ENCODE results near the gene NRP1.

The NRP1 gene

DNA sequence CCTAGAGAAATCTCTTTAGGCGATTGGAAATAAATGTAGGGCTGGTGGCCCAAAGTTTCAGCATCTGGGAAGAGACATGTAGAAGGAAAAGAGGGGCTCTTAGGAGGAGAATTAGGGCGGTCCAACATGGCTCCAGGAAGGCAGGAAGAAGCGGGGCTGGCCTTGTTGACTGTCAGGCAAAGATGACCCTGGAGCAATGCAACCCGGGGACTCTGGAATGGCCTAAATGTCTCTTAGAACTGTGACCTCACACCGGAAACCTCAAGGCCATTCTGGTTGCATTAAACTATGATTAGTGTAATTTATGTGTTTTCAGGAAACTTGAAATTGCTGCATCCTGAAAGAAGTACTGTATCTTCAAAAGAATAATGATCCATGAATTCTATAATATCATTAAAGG is 66.8 kb downstream of the NRP1 start:
- in situ Hi-C loops (cut with MboI; ENCODE audit: low sequenced_read_pairs), result no loop called here

DNA sequence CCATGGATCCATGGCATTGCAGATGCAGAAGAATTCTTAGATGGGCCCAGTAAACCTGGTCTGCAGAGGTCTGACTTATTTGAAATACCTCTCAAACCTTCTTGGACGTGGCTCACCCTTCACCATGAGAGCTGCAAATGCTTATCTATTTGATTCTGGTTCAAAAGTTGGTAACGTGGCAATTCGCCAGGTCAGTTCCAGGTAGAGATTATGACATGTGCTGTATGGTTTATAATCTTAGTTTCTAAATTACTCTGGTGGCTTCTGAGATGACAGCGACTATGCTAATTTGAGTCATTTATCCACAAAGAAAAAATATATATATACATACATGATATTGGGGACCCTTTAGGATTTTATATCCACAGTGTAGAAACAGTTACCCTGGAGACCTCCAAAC is 68.8 kb downstream of the NRP1 start:
- in situ Hi-C loops (cut with MboI; ENCODE audit: low sequenced_read_pairs), result no loop called here

DNA sequence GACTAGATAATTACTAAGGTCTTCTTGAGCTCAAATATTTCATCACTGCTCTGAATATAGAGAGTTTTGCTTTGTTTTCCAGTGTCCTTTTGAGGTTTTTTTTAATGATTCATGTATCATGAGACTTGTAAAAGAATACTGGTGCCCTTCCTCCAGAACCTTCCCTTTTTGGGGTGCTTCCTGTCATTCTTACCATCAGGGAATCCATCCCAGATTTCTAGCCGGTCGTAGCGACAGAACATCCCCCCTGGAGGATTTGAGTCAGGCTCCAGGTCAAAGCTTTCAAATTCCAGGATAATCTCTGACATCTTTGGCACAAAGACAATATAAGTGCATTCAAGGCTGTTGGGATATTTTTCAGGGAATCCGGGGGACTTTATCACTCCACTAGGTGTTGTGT is 71.0 kb downstream of the NRP1 start:
- in situ Hi-C loops (cut with MboI; ENCODE audit: low sequenced_read_pairs), result no loop called here

DNA sequence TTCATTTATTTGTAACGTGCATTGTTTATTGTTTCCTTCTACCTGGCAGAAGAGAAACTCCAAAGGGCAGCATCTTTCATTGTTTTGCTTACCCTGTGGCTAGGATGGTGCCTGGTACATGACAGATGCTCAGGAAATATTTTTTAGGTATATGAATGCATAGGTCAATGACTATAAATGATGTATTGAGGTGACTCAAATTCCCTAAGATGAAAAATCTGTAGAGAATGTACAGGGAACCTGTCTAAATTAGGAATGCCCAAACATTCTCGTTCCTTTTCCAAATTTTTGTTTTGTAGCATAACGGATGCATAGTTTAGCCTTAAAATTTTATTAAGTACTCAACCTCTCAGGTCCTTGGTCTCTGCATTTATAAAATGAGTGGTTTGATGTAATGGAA is 71.6 kb downstream of the NRP1 start:
- in situ Hi-C loops (cut with MboI; ENCODE audit: low sequenced_read_pairs), result no loop called here

DNA sequence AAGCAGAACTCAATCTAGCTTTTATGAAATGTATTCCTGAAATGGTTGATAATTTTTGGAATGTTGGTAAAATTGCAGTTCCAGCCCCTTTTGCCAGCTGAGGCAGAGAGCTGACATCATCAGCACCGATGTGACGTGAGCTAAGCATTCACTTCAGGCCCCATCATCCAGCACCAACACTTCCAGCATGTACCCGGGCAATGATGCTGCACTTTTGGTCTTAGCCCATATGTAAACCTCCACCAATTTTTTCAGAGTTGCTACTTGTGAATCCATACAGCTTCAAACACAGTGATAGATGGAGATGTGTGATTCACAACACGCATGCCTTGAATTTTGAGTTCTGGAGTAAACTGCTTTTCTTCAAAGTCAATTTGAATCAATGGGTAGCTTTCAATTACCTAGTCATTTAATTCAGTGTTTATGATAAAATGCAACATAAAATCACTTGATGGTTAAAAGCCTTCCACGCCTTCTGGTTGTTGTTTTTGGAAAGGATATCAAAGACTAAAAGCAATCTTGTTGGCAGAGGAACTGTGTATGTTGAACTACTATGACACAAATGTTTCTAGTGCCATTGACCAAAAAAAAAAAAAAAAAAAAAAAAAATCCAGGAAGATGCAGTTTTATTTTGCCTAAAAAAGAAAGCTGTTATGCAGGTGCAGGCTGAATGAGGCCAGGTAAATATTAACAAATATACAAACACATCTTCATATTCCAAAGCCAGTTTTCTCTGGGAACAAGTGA is 73.9 kb downstream of the NRP1 start:
- in situ Hi-C loops (cut with MboI; ENCODE audit: low sequenced_read_pairs), result no loop called here

DNA sequence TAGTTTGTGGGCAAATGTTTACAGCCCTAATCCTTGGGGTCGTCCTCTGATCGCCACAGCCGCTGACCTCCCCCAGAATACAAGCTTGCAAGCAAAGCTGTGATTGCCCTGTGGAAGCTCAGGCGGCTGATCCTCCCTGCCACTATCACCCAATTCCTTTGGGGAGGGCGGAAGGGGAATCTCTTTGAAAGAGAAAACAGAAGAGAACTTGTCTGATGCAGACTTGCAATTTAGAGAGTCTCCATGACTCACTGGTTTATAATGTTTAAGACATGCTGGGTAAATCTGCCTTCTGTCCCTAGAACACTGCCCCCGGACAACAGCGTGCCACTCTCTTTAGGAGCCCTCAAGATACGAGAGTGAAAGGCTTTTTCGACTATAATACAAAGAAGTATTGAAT is 75.5 kb downstream of the NRP1 start:
- in situ Hi-C loops (cut with MboI; ENCODE audit: low sequenced_read_pairs), result no loop called here

DNA sequence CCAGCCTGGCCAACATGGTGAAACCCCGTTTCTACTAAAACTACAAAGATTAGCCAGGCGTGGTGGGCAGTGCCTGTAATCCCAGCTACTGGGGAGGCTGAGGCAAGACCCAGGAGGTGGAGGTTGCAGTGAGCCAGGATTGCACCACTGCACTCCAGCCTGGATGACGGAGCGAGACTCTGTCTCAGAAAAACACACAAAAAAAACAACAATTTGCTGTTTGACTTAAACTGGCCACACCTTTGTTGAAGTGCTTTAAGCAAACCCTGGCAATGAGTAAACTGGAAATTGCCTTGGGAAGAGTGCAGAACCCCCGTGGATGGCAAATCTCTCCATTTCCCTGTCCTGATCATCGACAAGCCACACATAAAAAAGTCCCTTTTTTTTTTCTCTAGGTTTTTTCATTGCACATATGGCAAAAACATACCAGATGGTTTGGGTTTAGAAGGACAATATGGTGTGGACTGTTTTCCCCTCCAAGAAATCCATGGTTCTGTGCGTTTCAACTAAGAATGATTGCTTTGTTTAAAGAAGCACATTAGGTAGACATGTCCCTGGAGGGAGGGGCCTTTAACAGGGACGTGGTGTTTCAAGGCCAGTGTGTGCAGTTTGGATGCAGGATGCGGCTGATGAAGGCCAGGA is 76.9 kb downstream of the NRP1 start:
- in situ Hi-C loops (cut with MboI; ENCODE audit: low sequenced_read_pairs), result no loop called here

DNA sequence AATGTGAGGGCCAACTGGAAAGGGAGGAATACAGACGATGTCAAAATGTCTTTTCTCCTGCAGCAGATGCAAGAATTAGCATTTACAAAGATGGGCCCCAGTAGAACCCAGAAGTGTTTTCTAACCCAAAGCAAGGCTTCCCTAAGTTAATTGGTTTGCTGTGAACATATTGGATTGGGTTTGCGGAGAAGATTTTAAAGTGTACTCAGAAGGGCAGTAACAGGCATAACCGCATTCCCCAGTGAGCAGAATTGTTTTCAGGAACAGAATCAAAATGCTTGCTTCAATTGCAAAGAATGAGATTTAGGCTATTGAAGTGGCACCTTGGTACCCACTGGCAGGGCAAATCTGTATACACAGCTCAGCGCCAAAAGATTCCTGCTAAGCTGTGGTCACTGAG is 78.0 kb downstream of the NRP1 start:
- in situ Hi-C loops (cut with MboI; ENCODE audit: low sequenced_read_pairs), result no loop called here

DNA sequence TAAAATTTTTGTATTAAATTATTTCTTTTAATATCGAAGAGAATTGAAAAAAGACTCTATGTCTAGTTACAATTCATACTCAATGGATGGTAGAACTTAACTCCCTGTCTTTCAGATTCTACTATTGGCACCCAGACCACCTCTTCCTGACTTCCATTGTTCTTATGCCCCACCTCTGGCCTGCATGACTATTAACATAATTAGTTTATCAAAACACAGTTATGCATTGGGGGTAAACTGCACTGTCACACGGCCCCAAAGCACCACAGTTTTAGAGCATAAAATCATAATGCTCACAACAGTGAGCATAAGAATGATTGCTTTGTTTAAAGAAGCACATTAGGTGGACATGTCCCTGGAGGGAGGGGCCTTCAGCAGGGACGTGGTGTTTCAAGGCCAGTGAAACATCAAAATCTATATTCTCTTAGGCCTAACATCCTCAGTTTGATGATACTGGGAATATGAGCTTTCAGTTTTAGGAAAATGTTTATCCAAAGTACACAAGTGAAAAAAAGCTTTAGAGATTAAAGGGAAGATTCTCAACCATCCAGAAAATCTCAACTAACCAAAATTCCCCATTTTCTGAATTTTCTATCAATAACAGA is 79.8 kb downstream of the NRP1 start:
- in situ Hi-C loops (cut with MboI; ENCODE audit: low sequenced_read_pairs), result no loop called here

DNA sequence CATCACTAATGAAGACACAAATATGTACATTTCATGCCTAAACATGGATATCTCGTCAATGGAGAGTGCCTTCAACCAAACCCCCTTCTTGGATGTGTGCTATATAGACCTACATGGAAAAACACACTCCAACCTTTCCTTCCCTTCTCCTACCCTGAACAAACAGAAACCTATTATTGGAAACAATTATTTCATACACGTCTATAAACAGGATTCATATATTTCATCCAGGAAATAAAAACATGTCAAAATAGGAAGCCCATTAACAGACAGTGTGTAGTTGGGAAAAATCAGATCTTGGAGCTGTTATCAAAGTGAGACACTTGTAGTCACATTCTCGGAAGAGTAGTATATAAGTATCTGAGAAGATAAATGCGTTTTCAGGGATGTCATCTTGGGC is 81.1 kb downstream of the NRP1 start:
- in situ Hi-C loops (cut with MboI; ENCODE audit: low sequenced_read_pairs), result no loop called here

DNA sequence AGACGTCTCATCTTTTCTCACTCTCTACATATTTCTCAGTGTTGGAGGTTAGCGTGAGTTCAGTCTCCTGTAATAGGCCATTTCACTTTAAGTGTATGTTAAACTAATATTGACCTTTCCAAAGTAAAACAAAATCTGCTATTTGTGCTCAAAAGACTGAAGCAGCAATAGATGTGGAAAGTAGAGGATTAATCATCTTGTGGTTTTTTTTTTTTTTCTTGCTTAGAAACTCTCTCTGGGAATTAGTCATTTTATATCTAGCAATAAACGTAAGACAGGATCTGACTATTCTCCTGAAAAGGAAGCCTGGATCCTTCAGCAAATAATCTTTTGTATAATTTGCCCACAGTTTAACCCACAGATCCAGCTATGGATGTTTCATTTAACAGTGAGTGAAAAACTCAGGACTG is 81.7 kb downstream of the NRP1 start:
- in situ Hi-C loops (cut with MboI; ENCODE audit: low sequenced_read_pairs), result no loop called here

DNA sequence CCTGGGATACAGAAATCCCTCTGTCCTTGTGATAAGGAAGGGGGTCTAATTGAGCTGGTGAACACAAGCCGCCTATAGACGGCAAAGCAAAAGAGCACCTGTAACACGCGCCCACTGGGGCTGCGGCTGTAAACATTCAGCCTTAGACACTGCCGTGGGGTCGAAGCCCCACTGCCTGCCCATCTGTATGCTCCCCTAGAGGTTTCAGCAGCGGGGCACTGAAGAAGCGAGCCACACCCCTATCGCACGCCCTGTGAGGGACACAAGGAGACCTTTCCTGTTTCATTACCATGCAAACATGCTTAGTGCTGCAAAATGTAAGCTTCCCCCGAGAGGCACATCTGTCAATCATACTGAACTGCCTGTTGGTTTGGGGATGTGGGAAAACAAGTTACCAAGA is 82.1 kb downstream of the NRP1 start:
- in situ Hi-C loops (cut with MboI; ENCODE audit: low sequenced_read_pairs), result no loop called here

DNA sequence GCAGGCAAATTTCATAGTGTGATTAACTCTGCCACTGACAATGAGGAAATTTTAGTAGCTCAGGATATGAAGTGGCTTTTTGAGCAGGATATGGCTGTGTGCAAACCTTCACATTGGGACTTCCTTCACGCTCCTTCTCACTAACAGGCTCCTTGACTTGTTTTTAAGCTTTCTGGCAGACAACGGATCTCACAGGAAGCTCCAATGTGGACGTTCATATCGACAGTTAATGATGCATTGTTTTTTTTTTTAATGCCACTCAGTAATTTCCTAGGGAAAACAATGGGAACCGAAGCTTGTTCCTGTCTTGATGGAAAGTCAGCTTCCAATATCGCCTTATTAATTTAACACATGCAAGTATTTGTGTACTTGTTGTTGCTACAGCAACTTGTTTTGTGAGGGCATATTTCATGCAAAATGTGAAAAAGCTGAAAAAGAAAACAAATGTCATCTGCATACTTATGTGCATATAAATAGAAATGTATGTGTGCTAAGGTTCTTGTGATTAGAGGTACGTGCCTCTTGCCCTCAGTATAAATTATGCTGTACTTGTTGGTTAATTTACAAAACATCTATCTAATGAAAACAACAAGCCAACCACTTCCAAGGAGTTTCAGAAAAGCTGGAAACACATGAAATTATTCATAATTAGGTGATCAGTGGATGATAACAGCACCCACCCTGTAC is 84.7 kb downstream of the NRP1 start:
- in situ Hi-C loops (cut with MboI; ENCODE audit: low sequenced_read_pairs), result no loop called here

DNA sequence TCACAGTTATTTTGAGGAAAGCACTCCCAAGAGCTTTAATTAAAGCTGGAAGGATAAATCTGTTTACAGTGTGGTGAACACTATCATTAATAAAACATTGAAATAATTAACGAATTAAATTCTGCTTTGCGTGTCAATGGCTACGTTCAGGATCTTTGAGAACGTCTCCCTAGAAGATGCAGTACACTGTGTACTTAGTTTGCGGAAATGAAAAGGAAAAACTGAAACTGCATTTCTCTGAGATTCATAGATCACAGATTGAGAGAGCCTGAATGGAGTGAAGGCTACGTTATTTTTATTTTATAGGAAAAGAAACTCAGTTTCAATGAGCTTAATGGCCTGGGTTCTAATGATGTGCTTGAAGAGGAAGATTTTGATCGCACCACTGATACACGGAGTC is 85.3 kb downstream of the NRP1 start:
- in situ Hi-C loops (cut with MboI; ENCODE audit: low sequenced_read_pairs), result no loop called here

DNA sequence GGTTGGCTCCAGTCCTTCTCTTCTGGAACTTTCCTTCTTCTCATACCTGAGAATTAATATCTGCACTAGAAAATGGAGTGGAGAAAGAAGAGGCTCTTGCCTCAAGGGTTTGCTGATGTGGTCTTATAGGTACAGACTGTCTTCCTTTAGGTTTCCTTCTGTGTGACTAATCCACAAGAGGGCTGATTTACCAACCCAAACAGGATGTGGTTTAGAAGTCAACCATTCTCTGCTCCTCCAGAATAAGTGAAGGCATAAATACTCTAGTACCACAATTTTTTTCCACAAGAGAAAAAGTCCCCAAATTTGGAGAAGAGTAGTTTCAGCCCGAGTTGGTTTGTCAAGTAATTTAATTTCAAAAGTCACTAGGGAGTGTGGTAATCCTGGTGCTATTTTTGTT is 85.8 kb downstream of the NRP1 start:
- in situ Hi-C loops (cut with MboI; ENCODE audit: low sequenced_read_pairs), result no loop called here

DNA sequence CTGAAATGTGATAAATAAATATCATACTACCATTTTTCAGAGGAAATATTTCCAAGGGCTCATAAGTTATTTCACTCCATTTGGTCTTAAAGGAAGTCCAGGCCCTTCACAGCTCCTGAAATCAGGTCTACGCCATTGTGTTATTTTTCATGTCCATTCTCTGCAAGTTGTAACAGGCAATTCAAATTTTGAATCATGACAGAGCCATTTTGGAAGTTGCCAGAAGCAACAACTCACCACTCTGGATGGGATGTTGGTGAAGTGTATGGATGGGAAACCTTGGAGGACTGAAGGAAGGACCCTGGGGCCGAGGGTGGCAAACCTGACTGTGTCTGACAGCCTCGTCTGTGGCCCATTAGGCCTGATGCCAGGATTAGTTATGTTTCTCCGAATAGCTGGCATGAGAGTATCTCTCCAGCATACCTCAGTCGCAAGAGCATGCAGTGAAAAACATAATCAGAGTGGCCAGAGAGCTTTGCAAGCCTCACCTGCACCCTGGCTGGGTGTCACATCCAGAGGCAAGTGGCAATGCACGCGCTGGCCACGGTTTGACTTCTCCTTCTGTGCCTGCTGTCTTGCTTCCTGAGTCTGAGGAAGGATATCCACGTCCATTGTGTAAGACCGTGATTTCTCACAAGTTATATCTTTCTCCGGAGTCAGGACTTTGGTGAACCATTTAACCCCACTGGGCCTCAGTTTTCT is 87.1 kb downstream of the NRP1 start:
- in situ Hi-C loops (cut with MboI; ENCODE audit: low sequenced_read_pairs), result no loop called here

DNA sequence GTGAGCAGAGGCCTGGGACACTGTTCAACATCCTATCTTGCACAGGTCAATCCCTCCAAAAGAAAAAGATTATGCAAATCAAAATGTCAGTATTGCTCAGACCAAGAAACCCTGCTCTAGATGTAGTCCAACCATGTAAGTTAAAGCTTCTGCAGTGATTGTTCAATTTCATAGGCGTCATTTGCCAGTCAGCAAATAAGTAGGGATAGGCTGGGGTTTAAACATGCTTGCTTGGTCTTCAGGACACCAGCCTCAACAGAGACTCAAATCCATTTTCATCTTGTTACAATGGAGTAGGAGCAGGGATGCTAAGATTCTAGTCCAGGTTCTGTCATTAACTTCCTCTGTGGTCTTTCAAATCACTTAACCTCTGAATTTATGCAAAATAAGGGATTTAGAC is 89.1 kb downstream of the NRP1 start:
- in situ Hi-C loops (cut with MboI; ENCODE audit: low sequenced_read_pairs), result no loop called here

DNA sequence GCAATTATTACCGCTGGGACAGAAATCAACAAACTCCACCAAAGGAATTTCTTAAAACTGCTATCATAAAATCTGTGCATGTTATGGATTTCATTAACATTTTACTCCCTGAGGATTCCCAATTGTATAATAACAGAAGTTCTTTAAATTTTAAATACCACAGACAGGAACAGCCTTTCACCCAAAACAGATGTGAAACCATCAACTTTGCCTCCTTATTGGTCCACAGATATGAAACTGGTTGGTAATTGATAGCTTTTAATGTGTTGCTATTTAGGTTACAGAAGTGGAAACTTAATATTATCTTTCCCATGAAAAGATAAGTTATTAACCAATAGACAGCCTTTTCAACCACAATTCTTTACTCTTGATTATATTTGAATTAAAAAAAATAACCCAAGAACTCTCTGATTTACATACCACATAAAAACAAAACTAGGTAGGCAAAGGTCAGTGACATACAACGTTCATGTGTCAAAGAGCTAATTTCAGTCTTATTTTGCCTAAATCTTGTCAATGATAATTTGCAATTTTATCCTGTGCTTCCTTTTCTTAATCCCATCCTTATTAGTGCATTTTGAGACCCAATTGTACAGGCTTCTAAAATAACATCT is 90.0 kb downstream of the NRP1 start:
- in situ Hi-C loops (cut with MboI; ENCODE audit: low sequenced_read_pairs), result no loop called here

DNA sequence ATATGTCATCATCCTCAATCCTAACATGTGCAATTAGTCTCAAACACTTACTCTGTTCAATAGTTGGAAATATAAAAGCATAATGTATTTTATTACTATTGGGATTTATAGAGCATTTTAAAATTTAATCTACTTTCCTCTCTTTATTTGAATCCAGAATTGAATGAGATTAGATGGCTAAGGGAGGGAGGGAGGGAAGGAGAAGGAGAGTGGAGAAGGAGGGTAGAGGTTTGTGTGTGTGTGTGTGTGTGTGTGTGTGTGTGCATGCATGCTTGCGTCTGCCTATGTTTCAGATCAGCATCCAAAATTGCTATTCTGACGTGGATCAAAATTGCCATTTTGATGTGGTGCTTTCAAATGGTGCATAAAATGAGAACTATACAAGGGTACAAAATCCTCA is 90.8 kb downstream of the NRP1 start:
- in situ Hi-C loops (cut with MboI; ENCODE audit: low sequenced_read_pairs), result no loop called here

DNA sequence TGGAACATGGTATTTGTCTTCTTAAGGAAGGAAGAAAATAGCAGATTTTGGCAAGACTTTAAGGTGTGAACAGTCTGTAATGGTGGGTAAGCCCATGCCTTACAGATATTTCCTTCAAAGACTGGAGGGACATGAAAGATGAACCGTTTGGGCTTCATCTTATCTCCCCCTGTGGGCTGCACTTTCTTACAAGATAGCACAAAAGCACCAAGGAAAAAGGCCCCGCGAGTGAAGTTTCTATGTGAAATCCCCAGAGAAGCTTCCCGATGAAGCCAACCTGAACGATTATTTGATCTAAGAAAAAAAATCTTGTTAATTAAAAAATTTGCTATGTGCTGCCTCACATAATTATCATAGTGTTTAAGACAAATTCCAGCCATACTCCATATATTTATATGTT is 91.5 kb downstream of the NRP1 start:
- in situ Hi-C loops (cut with MboI; ENCODE audit: low sequenced_read_pairs), result no loop called here

DNA sequence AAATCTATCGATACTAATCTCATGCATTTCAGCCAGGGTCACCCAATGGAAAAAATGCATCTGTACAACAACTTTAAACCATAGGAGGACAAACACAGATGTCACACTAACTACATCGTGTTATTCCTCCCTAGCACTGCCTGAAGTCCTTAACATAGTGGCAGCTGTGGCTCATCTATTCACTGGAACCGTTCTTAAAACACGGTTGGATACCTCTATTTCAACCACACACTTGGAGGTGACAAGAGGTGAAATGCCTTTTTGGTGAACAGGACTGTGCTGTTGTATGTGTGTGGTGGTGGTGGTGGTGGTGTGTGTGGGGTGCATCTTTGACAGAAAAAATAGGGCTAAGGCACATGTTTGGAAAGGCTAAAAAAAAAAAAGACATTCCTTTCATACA is 93.1 kb downstream of the NRP1 start:
- in situ Hi-C loops (cut with MboI; ENCODE audit: low sequenced_read_pairs), result no loop called here
